HG03378 (cell line): ENCODE measurements around the gene RSPO1.
"Not testable (repeated sequence)": the region's sequence is repeated elsewhere in the genome, so short reads cannot be mapped to it uniquely, and the experiment has no call there.

Experiments used
- ATAC-seq: cut with Tn5 transposase; IDR thresholded peaks from one replicate; pipeline ENCODE4 v1.9.1; 2021; ENCODE audit warnings: mild to moderate bottlenecking, moderate library complexity; ENCODE audit not compliant: unreplicated experiment

The RSPO1 gene, protein sequence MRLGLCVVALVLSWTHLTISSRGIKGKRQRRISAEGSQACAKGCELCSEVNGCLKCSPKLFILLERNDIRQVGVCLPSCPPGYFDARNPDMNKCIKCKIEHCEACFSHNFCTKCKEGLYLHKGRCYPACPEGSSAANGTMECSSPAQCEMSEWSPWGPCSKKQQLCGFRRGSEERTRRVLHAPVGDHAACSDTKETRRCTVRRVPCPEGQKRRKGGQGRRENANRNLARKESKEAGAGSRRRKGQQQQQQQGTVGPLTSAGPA

GRCh38 chr1:37634244-37634991 lies at the start of gene RSPO1:
TSS of gene RSPO1 (minus strand) at chr1:37634892. CDS start at chr1:37629661, 5,231 bp downstream.
- no peak for ATAC-seq

- ATAC-seq = not testable (repeated sequence)
Observed at GRCh38 chr1:37684182-37684581, 49.5 kb upstream of the RSPO1 start.

- ATAC-seq = no peak
Observed at GRCh38 chr1:37682334-37682987, 47.8 kb upstream of the RSPO1 start.

GRCh38 chr1:37680933-37681332 lies 46.2 kb upstream of the RSPO1 start:
- ATAC-seq = no peak

DNA sequence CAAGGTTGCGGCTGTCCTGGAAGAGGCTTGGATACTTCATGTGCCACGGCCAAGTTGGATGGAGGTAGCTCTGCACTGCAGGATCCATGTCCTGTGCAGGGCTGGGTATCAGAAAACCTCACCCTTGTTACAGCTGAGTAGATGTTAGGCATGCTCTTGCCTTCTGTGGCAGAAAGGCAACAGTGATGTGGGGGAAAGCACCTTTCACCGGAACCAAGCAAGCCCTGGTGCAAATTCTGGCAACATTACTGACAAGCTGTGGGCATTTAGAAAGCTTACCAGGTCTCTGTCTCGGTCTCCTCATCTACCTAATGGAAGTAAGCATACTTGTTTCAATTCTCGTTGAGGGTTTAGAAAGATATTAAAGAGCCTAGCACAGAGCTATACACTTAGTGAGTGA lies 43.1 kb upstream of the RSPO1 start:
- ATAC-seq = no peak

DNA sequence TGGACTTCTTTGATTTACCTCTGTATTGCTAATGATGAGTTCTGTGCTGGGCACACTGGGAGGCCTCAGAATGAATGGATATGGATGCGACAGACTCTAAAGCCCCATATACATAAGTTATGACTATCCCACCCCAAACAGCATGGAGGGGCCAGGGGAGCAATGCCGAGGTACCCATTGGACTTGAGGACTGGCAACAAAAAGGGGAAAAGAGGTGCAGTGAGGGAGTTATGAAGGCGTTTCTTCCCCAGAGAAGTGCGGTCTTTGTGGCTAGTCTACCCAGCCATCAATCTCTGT lies 42.4 kb upstream of the RSPO1 start:
- ATAC-seq = no peak

- no peak for ATAC-seq
Observed at GRCh38 chr1:37676281-37677142, 41.8 kb upstream of the RSPO1 start.

DNA sequence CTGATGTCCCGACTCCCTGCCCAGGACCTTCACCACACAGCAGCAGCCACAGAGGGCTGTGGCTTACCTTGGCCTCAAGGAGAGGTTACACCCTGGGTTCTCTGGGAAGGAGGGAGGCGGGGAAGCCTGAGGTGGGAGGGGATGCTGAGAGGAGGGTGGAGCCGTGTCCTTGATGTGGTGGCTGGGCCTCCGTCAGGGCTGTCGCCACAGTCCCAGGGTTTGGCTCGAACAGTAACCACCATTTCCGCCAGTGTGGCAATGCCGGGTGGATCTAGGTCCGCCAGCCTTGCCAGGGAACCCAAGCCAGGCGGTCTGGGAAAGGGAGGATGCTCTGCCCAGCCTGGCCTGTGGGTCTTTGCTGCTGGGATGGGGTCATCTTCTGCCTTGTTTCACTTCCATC lies 39.2 kb upstream of the RSPO1 start:
- no peak for ATAC-seq

GRCh38 chr1:37672136-37672870 lies 37.6 kb upstream of the RSPO1 start:
- no peak for ATAC-seq

DNA sequence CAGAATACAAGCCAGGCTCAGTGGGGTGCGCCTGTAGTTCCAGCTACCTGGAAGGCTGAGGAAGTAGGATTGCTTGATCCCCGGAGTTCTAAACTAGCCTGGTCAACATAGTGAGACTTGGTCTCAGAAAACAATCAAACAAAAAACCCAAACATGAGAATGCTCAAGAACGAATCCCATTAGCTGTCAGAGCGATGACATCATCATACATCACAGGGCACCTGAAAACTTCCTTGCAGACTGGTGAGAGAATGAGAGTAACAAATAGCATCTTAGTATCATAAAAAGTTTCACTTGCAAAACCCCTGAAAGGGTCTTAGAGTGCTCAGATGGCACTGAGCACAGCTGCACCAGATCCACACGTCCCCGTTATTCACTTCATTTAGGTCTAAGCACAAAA lies 36.6 kb upstream of the RSPO1 start:
- no peak for ATAC-seq

DNA sequence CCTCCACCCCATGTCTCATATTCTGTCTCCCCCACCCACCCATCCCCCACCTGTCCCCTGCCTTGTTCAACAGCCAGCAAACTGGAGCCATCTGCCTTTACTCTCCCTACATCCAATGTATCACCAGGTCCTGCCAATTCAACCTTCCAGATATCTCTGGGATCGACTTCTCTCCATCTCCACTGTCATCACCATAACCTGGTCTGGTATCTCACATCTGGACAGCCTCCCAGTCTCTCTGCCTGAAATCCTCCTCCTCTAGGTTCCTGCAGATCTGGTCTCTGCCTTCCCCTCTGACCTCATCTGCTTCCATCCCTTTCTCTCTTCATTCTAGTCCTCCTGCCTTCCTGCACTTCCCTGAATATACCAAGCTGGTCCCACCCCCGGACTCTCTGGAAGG lies 35.4 kb upstream of the RSPO1 start:
- no peak for ATAC-seq

- ATAC-seq = no peak
Observed at GRCh38 chr1:37667023-37667671, 32.5 kb upstream of the RSPO1 start.

DNA sequence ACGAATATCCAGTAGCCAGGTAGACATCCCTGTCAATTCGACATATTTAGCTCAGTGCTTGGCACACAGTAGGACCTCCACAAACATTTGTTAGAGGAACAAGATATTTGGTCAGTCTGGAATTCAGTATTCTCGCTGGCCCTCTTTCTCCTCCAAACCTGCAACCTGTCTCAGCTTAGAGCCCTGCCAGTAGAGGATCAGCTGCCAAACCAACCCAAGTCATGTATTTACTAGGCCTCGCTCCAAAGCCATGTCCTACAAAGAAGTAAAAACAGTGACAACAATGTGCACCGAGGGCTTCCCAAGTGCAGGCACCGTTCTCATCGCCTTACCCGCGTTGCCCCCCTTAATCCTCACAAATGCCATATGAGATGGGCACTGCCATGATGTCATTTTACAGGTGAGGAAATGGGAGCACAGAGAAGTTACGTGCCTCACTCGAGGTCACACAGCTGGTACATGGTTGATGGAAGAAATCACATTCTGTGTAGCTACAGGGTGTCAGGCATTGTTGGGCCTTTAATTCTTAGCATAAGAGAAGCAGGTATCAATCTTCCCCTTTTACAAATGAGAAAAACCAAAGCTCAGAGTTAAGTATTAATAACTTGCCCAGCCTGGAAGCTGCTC lies 31.7 kb upstream of the RSPO1 start:
- ATAC-seq = no peak

GRCh38 chr1:37663426-37664000 lies 28.8 kb upstream of the RSPO1 start:
- ATAC-seq = no peak

GRCh38 chr1:37662031-37662755 lies 27.5 kb upstream of the RSPO1 start:
- ATAC-seq = no peak

DNA sequence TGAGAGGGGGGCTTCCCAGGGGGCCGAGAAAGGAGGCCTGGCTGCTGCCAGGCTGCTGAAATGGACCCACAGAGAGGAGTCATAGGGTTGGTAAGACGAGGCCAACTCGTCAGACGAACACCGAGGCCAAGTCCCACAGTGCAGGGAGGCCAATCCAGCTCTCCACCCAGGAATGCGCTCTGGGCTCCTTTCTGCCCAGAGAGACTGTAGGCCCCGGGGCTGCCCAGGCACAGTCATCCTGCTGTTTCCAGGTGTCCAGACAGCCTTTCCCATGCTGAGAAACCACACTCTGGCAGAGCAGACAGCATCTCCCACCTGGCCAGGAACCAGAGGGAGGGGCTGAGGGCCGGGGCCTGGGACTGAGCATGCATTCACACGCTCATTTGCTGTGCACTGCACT lies 26.7 kb upstream of the RSPO1 start:
- ATAC-seq = no peak

- no peak for ATAC-seq
Observed at GRCh38 chr1:37660664-37661063, 26.0 kb upstream of the RSPO1 start.

- no peak for ATAC-seq
Observed at GRCh38 chr1:37658486-37658885, 23.8 kb upstream of the RSPO1 start.
